ENCODE data around the gene MAPK6. TPM values are rescaled to one million over a fixed set of nuclear protein-coding genes. Genes with fewer than 3 reads are reported as not detected.

MAPK6 gene
- total and polyA plus RNA-seq, 2 of the 4 experiments (the other 2 are of a cell fraction) = 22.6 to 60.6 TPM

DNA sequence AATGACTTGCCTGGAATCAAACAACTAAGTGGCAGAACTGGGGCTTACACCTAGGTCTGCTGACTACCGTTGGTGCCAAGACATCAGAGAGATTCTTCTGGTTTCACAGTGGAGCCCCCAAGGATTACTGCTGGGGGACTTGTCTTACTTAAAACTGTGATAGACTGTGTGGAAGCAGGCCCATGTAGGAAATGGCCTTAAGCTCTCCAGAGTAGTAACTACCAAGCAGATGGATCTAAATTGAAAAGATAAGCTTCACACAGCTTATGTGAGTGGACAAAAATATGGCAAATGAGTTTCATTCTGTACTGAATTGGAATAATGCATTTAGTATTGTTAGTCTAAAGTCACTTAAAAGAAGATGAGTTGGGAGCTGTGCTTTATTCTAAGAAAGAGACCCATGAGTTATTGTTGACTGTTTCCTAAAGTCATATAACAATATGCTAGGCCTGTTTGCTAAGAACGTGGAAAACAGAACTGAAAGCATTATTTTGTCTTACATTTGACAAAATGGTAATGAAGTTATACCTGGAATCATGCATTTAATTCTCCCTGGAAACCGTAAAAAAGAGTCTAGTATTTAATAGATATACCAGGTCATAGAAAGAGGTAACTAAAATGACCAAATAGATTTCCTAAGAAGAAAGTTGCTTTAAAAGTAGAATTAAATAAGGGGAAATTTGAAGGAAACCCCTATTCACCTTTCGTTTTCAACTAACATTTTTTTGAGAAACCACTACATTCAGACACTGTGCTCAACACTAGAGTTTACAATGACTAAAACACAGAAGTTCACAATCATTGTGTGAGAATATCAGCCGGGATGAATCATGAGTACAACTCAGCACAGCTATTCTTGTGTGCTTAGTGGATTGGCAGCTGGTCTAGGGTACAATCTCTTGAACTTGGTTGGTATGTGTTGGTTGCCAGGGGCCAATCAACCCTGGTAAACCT is 13.0 kb upstream of the MAPK6 start:
- Histone ChIP-seq H2AFZ (replicated peaks; ENCODE audit: low read length, poor library complexity) (no peak overlapping the region), H3K23ac (ENCODE audit: low read depth, low read length) (no peak overlapping the region), H3K79me1 (ENCODE audit: low read depth in 1 of 2, low read length in 2 of 2) (no peaks in the 10 kb centered on the region), H3K4me2 (ENCODE audit: low read depth, low read length) (no peak overlapping the region), H3K4me1 (ENCODE audit: control insufficient read depth, insufficient read depth, low read length) (peaks cover 4% of the 10 kb centered on the region; the same call in 1 of the 2 replicates), H3K9ac (ENCODE audit: low read depth, low read length) (no peak overlapping the region), H2AK5ac (ENCODE audit: low read depth, low read length) (no peak overlapping the region), H2BK120ac (ENCODE audit: low read depth, low read length) (no peak overlapping the region), H3K27ac (ENCODE audit: insufficient read depth, low read length) (no peak overlapping the region), H3K14ac (replicated peaks; ENCODE audit: low read depth, low read length) (no peak overlapping the region), H2BK5ac (ENCODE audit: low read depth, low read length, poor library complexity, severe bottlenecking) (peak overlapping the region; percentile 1), H3K9me1 (ENCODE audit: insufficient read depth, low read length) (no peaks in the 10 kb centered on the region), H4K20me1 (ENCODE audit: insufficient read depth, low read length) (no peaks in the 10 kb centered on the region), H3K4me3 (ENCODE audit: insufficient read depth, low read depth, low read length) (no peak overlapping the region), H3K27me3 (ENCODE audit: control insufficient read depth, insufficient read depth, low read length) (no peaks in the 10 kb centered on the region), H3K4ac (ENCODE audit: low read depth, low read length) (no peak overlapping the region), H4K91ac (ENCODE audit: insufficient read depth, low read depth, low read length) (no peak overlapping the region), H2BK15ac (ENCODE audit: low read depth, low read length) (no peak overlapping the region), H4K8ac (ENCODE audit: low read depth in 2 of 2, low read length in 2 of 2) (no peak overlapping the region), H3K9me3 (ENCODE audit: control insufficient read depth, insufficient read depth, low read length) (no peaks in the 10 kb centered on the region), H3K36me3 (ENCODE audit: control insufficient read depth, insufficient read depth, low read length) (no peaks in the 10 kb centered on the region), H3K56ac (ENCODE audit: extremely low read depth, insufficient read depth, low read length) (no peak overlapping the region), H2AK9ac (replicated peaks; ENCODE audit: low read depth, low read length, poor library complexity) (no peak overlapping the region), H4K5ac (ENCODE audit: low read depth, low read length) (no peak overlapping the region; the same call in 1 of the 2 replicates), H3K18ac (ENCODE audit: low read depth, low read length) (no peak overlapping the region), H2BK20ac (ENCODE audit: low read depth, low read length) (peak overlapping the region; percentile 28; the same call in 1 of the 2 replicates)
- intact Hi-C loops (cut with micrococcal nuclease) (no loop called here), in situ Hi-C loops (cut with MboI; ENCODE audit: low sequenced_read_pairs) (loop anchor here (25.0 kb wide), 1 partner anchor 656 kb away; no protein-coding TSS in a partner anchor), dilution Hi-C loops (cut with HindIII; ENCODE audit: low sequenced_read_pairs, unreplicated experiment) (no loop called here)
- ChIA-PET POLR2A (ENCODE audit: unreplicated experiment) (no interaction called here), CTCF (interaction anchor here (0.6 kb wide), 1 partner anchor 100 kb away, joined by 3 read pairs; no protein-coding TSS in a partner anchor)
- 100% methylated on average over 1 of the region's 5 CpGs; no CpG with 5 or more reads in 1 of the 2 experiments for WGBS, 2 experiments (ENCODE audit: extremely low coverage in 2 of 2, insufficient read length in 1 of 2)
- peak; percentile 89 for ATAC-seq (ENCODE audit: low read depth)
- peak; percentile 85 for DNase-seq
- no TSS peak for BruUV-seq (replicated peaks)
- TF ChIP-seq FOS (IDR thresholded peaks at IDR 0.05; ENCODE audit: low read depth, low read length) (0 out of 2 replicates have a peak, but pooled peaks have one; percentile 26), MXI1 (IDR thresholded peaks at IDR 0.05; ENCODE audit: borderline replicate concordance, low read depth, low read length) (no peak), BHLHE40 (IDR thresholded peaks at IDR 0.05; ENCODE audit: low read depth, low read length) (peak; percentile 29; the same call in 1 of the 2 replicates), MAFK (IDR thresholded peaks at IDR 0.05; ENCODE audit: low read depth, low read length) (no peak)

All from IMR-90 (cell line).